ENCODE data around the gene DNAJC10. TPM values are rescaled to one million over a fixed set of nuclear protein-coding genes. Genes with fewer than 3 reads are reported as not detected.
A peak's percentile ranks its signal among the peaks of the same experiment; 100 is the strongest.
"Not testable (repeated sequence)": the region's sequence is repeated elsewhere in the genome, so short reads cannot be mapped to it uniquely, and the experiment has no call there.

Gene DNAJC10
- total RNA-seq, 2 donors from 2014 or later, result 63.6 to 67.7 TPM

GRCh38 chr2:182781099-182781498, 65.0 kb downstream of the DNAJC10 start:
- not testable (repeated sequence) for H3K27me3 Mint-ChIP-seq; H3K4me1 Mint-ChIP-seq (ENCODE audit: low read depth in 2 of 2); DNase-seq (ENCODE audit: low spot score); ATAC-seq; H3K9me3 Mint-ChIP-seq; H3K27ac Mint-ChIP-seq; H3K4me3 Mint-ChIP-seq
- H3K36me3 Mint-ChIP-seq, result peaks cover 11% of the 10 kb centered on the region

DNA sequence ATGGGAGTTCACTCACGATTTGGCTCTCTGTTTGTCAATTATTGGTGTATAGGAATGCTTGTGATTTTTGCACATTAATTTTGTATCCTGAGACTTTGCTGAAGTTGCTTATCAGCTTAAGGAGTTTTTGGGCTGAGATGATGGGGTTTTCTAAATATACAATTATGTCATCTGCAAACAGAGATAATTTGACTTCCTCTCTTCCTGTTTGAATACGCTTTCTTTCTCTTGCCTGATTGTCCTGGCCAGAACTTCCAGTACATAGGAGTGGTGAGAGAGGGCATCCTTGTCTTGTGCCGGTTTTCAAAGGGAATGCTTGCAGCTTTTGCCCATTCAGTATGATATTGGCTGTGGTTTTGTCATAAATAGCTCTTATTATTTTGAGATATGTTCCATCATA, 66.6 kb downstream of the DNAJC10 start:
- not testable (repeated sequence) for H3K27ac Mint-ChIP-seq; DNase-seq (ENCODE audit: low spot score); H3K4me1 Mint-ChIP-seq (ENCODE audit: low read depth in 2 of 2); H3K9me3 Mint-ChIP-seq; H3K4me3 Mint-ChIP-seq; H3K27me3 Mint-ChIP-seq; ATAC-seq
- H3K36me3 Mint-ChIP-seq, result peaks cover 11% of the 10 kb centered on the region

DNA sequence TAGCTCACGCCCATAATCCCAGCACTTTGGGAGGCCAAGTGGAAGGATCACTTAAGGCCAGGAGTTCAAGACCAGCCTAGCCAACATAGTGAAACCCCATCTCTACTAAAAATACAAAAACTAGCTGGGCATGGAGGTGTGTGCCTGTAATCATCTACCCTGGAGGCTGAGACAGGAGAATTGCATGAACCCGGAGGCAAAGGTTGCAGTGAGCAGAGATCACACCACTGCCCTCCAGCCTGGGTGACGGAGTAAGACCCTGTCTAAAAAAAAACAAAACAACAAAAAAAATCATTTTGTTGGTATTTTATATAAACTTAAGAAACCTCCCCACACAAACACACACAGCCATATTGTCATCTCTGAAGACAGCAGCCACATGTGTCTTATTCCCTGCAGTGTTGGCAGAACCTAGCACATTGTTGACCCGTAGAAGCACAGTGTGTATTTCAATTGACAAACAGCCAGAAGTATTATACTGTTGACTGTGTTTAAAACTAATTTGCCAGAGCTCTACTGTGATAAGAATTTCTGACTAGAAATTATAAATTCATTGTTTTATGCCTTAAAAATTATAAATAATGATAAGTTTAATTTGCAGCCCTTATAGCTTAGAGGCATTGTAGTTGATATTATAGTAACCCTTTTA, 68.1 kb downstream of the DNAJC10 start:
- no peak overlapping the region for H3K4me3 Mint-ChIP-seq
- DNase-seq (ENCODE audit: low spot score), result no peak
- peaks cover 11% of the 10 kb centered on the region for H3K36me3 Mint-ChIP-seq
- no peak for ATAC-seq
- peaks cover 0 to 2% of the 10 kb centered on the region in 2 donors for H3K4me1 Mint-ChIP-seq (ENCODE audit: low read depth in 2 of 2)
- H3K9me3 Mint-ChIP-seq, result peaks cover 3% of the 10 kb centered on the region
- H3K27me3 Mint-ChIP-seq, result no peaks in the 10 kb centered on the region
- no peak overlapping the region for H3K27ac Mint-ChIP-seq

DNA sequence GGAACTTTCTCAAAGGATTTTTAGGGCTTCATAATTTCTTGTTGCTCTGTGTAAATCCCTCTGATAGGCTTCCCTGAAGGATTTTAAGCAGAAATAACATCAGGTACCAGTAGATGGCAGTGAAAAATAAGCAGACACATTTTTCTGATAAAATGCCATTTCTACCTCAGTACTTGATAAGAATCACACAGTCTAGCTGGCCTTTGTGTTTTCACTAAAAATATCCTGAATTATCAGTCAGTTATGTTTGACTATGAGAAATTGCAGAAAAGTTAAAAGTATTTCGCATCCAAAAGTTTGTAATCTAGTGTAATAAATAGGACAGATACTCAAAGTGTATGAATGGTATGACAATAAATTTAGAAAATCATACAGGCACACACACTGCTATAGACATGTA, 68.7 kb downstream of the DNAJC10 start:
- Mint-ChIP-seq H3K27ac (no peak overlapping the region), H3K36me3 (peaks cover 11% of the 10 kb centered on the region), H3K4me3 (no peak overlapping the region), H3K4me1 (ENCODE audit: low read depth in 2 of 2) (peaks cover 0 to 2% of the 10 kb centered on the region in 2 donors), H3K27me3 (no peaks in the 10 kb centered on the region), H3K9me3 (peaks cover 3% of the 10 kb centered on the region)
- ATAC-seq (no peak), DNase-seq (ENCODE audit: low spot score) (no peak)

- no peaks in the 10 kb centered on the region for H3K9me3 Mint-ChIP-seq
- DNase-seq (ENCODE audit: low spot score) (no peak), ATAC-seq (no peak)
- no peak overlapping the region for H3K4me3 Mint-ChIP-seq
- H3K27ac Mint-ChIP-seq, result no peak overlapping the region
- no peaks in the 10 kb centered on the region for H3K4me1 Mint-ChIP-seq (ENCODE audit: low read depth in 2 of 2)
- peaks cover 8 to 16% of the 10 kb centered on the region in 2 donors for H3K27me3 Mint-ChIP-seq
- H3K36me3 Mint-ChIP-seq, result no peaks in the 10 kb centered on the region
These were observed 76.4 kb downstream of the DNAJC10 start for GRCh38 chr2:182792441-182792840.

DNA sequence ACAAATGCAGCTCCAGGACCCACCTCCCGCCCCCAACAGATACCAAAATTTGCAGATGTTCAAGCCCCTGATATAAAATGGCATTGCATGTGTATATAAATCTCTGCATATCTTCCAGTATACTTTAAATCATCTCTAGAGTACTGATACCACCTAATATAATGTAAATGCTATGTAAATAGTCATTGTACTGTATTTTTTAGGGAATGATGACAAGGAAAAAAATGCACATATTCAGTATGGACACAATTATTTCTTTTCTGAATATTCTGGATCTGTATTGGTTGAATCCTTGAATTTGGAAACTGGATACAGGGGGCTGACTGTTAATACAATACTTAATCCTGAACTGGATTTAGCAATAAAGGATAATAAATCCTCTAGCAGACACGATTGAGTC, 82.7 kb downstream of the DNAJC10 start:
- Mint-ChIP-seq H3K4me3 (no peak overlapping the region), H3K36me3 (no peaks in the 10 kb centered on the region), H3K27me3 (peaks cover 18 to 28% of the 10 kb centered on the region in 2 donors), H3K9me3 (no peaks in the 10 kb centered on the region), H3K27ac (no peak overlapping the region), H3K4me1 (ENCODE audit: low read depth in 2 of 2) (no peaks in the 10 kb centered on the region)
- ATAC-seq (no peak), DNase-seq (ENCODE audit: low spot score) (no peak)

- ATAC-seq (no peak), DNase-seq (ENCODE audit: low spot score) (no peak)
- H3K9me3 Mint-ChIP-seq, result no peaks in the 10 kb centered on the region
- no peak overlapping the region for H3K27ac Mint-ChIP-seq
- no peaks in the 10 kb centered on the region for H3K36me3 Mint-ChIP-seq
- H3K4me3 Mint-ChIP-seq, result no peak overlapping the region
- no peaks in the 10 kb centered on the region for H3K4me1 Mint-ChIP-seq (ENCODE audit: low read depth in 2 of 2)
- H3K27me3 Mint-ChIP-seq, result peaks cover 12% of the 10 kb centered on the region in 2 donors
These were observed 88.1 kb downstream of the DNAJC10 start for GRCh38 chr2:182804128-182804527.

DNA sequence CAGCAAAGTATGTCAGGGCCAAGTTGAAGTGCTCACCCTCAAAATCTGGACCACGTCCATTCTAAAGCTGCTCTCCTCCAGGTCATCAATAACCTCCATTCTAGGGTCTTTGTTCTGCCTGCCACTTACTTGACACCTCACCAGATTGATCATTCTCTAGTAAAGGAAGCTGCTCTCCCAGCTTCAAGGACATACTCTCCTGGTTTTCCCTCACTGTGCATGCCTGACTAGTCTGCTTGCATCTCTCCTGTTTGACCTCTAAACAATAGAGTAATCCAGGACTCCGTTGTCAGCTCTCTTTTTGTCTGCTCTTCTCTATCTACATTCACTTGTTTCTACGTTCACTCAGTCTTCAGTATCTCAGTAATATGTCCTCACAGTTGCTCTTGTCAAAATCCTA, 91.3 kb downstream of the DNAJC10 start:
- no peaks in the 10 kb centered on the region for H3K36me3 Mint-ChIP-seq
- no peak overlapping the region for H3K27ac Mint-ChIP-seq
- H3K4me3 Mint-ChIP-seq, result no peak overlapping the region
- H3K4me1 Mint-ChIP-seq (ENCODE audit: low read depth in 2 of 2), result no peaks in the 10 kb centered on the region
- no peaks in the 10 kb centered on the region for H3K9me3 Mint-ChIP-seq
- no peak for DNase-seq (ENCODE audit: low spot score)
- no peak for ATAC-seq
- peaks cover 6 to 10% of the 10 kb centered on the region in 2 donors for H3K27me3 Mint-ChIP-seq

- Mint-ChIP-seq H3K36me3 (no peaks in the 10 kb centered on the region), H3K4me1 (ENCODE audit: low read depth in 2 of 2) (no peaks in the 10 kb centered on the region), H3K9me3 (no peaks in the 10 kb centered on the region), H3K4me3 (no peak overlapping the region), H3K27ac (no peak overlapping the region), H3K27me3 (peaks cover 7 to 18% of the 10 kb centered on the region in 2 donors)
- DNase-seq (ENCODE audit: low spot score) (no peak), ATAC-seq (no peak)
These were observed 94.0 kb downstream of the DNAJC10 start for GRCh38 chr2:182810087-182810486.

DNA sequence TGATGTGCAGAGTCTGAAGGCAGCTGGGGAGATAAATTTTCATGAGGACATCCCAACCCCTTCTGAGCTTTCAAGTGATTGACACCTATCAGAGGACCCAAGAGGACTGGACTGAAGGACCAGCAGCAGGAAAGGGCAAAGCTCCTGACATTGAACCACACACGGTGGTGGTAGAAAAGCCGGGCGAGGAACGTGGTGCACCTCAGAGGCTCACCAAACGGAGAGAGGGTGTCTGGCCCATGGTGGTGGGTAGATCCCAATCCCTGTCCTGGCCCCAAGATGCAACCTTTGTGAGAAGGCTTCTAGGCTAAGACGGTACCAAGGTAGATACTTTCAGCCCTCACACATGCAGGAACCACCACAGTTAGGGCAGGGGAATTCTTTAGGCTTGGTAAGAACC, 98.3 kb downstream of the DNAJC10 start:
- peaks cover 7 to 18% of the 10 kb centered on the region in 2 donors for H3K27me3 Mint-ChIP-seq
- H3K9me3 Mint-ChIP-seq, result no peaks in the 10 kb centered on the region
- H3K4me3 Mint-ChIP-seq, result no peak overlapping the region
- H3K36me3 Mint-ChIP-seq, result no peaks in the 10 kb centered on the region
- H3K27ac Mint-ChIP-seq, result no peak overlapping the region
- DNase-seq (ENCODE audit: low spot score) (no peak), ATAC-seq (peak in 1 of 2 donors; percentile 43)
- H3K4me1 Mint-ChIP-seq (ENCODE audit: low read depth in 2 of 2), result no peaks in the 10 kb centered on the region

- H3K36me3 Mint-ChIP-seq, result no peaks in the 10 kb centered on the region
- DNase-seq (ENCODE audit: low spot score) (no peak), ATAC-seq (peak in 1 of 2 donors; percentile 36)
- H3K4me1 Mint-ChIP-seq (ENCODE audit: low read depth in 2 of 2), result no peaks in the 10 kb centered on the region
- H3K4me3 Mint-ChIP-seq, result no peak overlapping the region
- no peaks in the 10 kb centered on the region for H3K9me3 Mint-ChIP-seq
- peaks cover 7 to 18% of the 10 kb centered on the region in 2 donors for H3K27me3 Mint-ChIP-seq
- no peak overlapping the region for H3K27ac Mint-ChIP-seq
These were observed 98.7 kb downstream of the DNAJC10 start for GRCh38 chr2:182814804-182815203.

- DNase-seq (ENCODE audit: low spot score) (no peak), ATAC-seq (no peak)
- Mint-ChIP-seq H3K4me1 (ENCODE audit: low read depth in 2 of 2) (no peaks in the 10 kb centered on the region), H3K9me3 (no peaks in the 10 kb centered on the region), H3K27ac (no peak overlapping the region), H3K27me3 (peaks cover 3 to 18% of the 10 kb centered on the region in 2 donors), H3K4me3 (no peak overlapping the region), H3K36me3 (no peaks in the 10 kb centered on the region)
These were observed 100.8 kb downstream of the DNAJC10 start for GRCh38 chr2:182816866-182817265.

- H3K36me3 Mint-ChIP-seq, result no peaks in the 10 kb centered on the region
- H3K4me1 Mint-ChIP-seq (ENCODE audit: low read depth in 2 of 2), result no peaks in the 10 kb centered on the region
- DNase-seq (ENCODE audit: low spot score), result no peak
- peaks cover 0 to 11% of the 10 kb centered on the region in 2 donors for H3K27me3 Mint-ChIP-seq
- no peaks in the 10 kb centered on the region for H3K9me3 Mint-ChIP-seq
- ATAC-seq, result no peak
- H3K27ac Mint-ChIP-seq, result no peak overlapping the region
- H3K4me3 Mint-ChIP-seq, result no peak overlapping the region
These were observed 101.5 kb downstream of the DNAJC10 start for GRCh38 chr2:182817558-182817957.

DNA sequence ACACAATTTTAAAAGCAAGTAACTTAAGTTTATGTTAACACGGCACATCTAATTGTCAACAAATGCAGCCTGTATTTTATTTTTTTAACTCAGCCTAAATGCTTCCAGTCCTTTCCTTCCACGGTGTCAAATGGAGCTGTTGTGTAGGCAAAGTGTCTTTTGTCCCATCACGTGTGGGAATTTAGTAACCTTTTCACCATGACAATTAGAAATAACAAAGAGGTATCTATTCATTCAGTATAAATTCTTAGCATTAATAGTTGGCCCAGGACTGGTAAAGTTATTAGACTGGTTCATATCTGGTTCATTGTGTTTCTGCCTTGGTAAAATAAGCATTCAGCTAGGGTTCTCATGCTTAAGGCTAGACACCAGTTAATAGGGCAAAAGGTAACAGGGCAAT, 102.4 kb downstream of the DNAJC10 start:
- Mint-ChIP-seq H3K27ac (no peak overlapping the region), H3K36me3 (no peaks in the 10 kb centered on the region), H3K27me3 (peaks cover 2 to 12% of the 10 kb centered on the region in 2 donors), H3K4me1 (ENCODE audit: low read depth in 2 of 2) (no peaks in the 10 kb centered on the region), H3K4me3 (no peak overlapping the region), H3K9me3 (no peaks in the 10 kb centered on the region)
- ATAC-seq (no peak), DNase-seq (ENCODE audit: low spot score) (no peak)

- no peak for DNase-seq (ENCODE audit: low spot score)
- no peaks in the 10 kb centered on the region for H3K36me3 Mint-ChIP-seq
- H3K9me3 Mint-ChIP-seq, result no peaks in the 10 kb centered on the region
- no peaks in the 10 kb centered on the region for H3K4me1 Mint-ChIP-seq (ENCODE audit: low read depth in 2 of 2)
- peaks cover 6 to 12% of the 10 kb centered on the region in 2 donors for H3K27me3 Mint-ChIP-seq
- no peak overlapping the region for H3K4me3 Mint-ChIP-seq
- no peak overlapping the region for H3K27ac Mint-ChIP-seq
- ATAC-seq, result no peak
These were observed 102.9 kb downstream of the DNAJC10 start for GRCh38 chr2:182818925-182819324.

Measured in natural killer cell treated with Interleukin-12 subunit alpha and Interleukin-12 subunit beta and Interleukin-15 and Interleukin-18, amount 100 ng/mL, for 72 hours (primary cell).